HCT116 (cell line): ENCODE measurements around the gene SCAANT1. TPM values are rescaled to one million over a fixed set of nuclear protein-coding genes. Genes with fewer than 3 reads are reported as not detected.

ENCODE experiments used
- ATAC-seq: fragments of 200-7000 bp; cut with Tn5 transposase; 2 replicates; pipeline ENCODE4 v1.9.1; 2020; ENCODE audit warnings: mild to moderate bottlenecking, moderate library complexity
- BruUV-seq: library from RNA; stranded (reverse); fragments of 400-500 nt; replicated peaks from 2 replicates; lab custom pipeline; 2021; lab: Mats Ljungman, UMichigan
- CTCF ChIA-PET: fragments of 300-600 bp; sonication (Branson Sonifier 250); formaldehyde crosslinking; loops from one replicate; lab custom pipeline; 2021; ENCODE audit warnings: antibody characterized with exemption; lab: Charles Lee
- POLR2A ChIA-PET: fragments of 300-600, 350-600 bp; sonication (Branson Sonifier 250); formaldehyde crosslinking; loops from one replicate; lab custom pipeline; 2021; ENCODE audit warnings: antibody characterized with exemption; lab: Charles Lee
- RAD21 ChIA-PET, 2 experiments: fragments of 300-600 bp; sonication (Branson Sonifier 250); formaldehyde crosslinking; loops; one replicate each; lab custom pipeline; 2023; ENCODE audit warnings: low total read pairs in 2 of 2; ENCODE audit not compliant: uncharacterized antibody in 2 of 2, unreplicated experiment in 2 of 2, low non-redundant PET in 1 of 2; lab: Charles Lee
- DNase-seq: peaks from one replicate; pipeline ENCODE4 v3.0.0-alpha.2; 2010; ENCODE audit warnings: low read depth, low spot score
- H2AFZ ChIP-seq: fragments of 200-600 bp; shearing (Covaris generic), sonication (generic); 2 replicates; pipeline ENCODE4 v1.6.1; 2017; ENCODE audit warnings: low read depth, mixed run types, mixed read lengths, antibody characterized with exemption, low read length; ENCODE audit not compliant: poor library complexity, severe bottlenecking
- H3K27ac ChIP-seq: 2 replicates; pipeline ENCODE4 v1.5.1; 2012; ENCODE audit warnings: low read depth, low read length
- H3K27me3 ChIP-seq: fragments of 200-600 bp; sonication (generic); 2 replicates; pipeline ENCODE4 v1.6.1; 2016; ENCODE audit warnings: mixed run types, low read length, mixed read lengths; ENCODE audit not compliant: insufficient read depth
- H3K36me3 ChIP-seq, 2 experiments: fragments of 200-500 bp in 1 of 2; fragments of 200-600 bp in 1 of 2; sonication (Bioruptor generic) in 1 of 2; sonication (generic) in 1 of 2; 2 replicates each; pipeline versions ENCODE4 v1.5.1 to v1.6.1; 2014 to 2016; ENCODE audit warnings: low read length in 2 of 2, inconsistent platforms in 1 of 2, mixed read lengths in 1 of 2, mixed run types in 1 of 2; ENCODE audit not compliant: insufficient read depth in 2 of 2, control insufficient read depth in 1 of 2
- H3K4me1 ChIP-seq, 2 experiments: fragments of 200-600 bp in 1 of 2; sonication (generic) in 1 of 2; 2 replicates each; pipeline versions ENCODE4 v1.5.1 to v1.6.1; 2012 to 2017; ENCODE audit warnings: low read length in 2 of 2, inconsistent platforms in 1 of 2, mild to moderate bottlenecking in 1 of 2, mixed read lengths in 1 of 2, mixed run types in 1 of 2, moderate library complexity in 1 of 2; ENCODE audit not compliant: insufficient read depth in 2 of 2, control insufficient read depth in 1 of 2
- H3K4me2 ChIP-seq: fragments of 200-600 bp; sonication (generic); 2 replicates; pipeline ENCODE4 v1.6.1; 2017; ENCODE audit warnings: mixed run types, low read length, mixed read lengths
- H3K4me3 ChIP-seq, 2 experiments: fragments of 200-600 bp in 1 of 2; sonication (generic) in 1 of 2; replicated peaks in 1 of 2; 2 replicates each; pipeline ENCODE4 v1.5.1; 2011 to 2016; ENCODE audit warnings: low read length in 2 of 2, control low read depth in 1 of 2, low read depth in 1 of 2, mild to moderate bottlenecking in 1 of 2, mixed read lengths in 1 of 2, mixed run types in 1 of 2
- H3K79me2 ChIP-seq: fragments of 200-600 bp; sonication (generic); 2 replicates; pipeline ENCODE4 v1.6.1; 2017; ENCODE audit warnings: mild to moderate bottlenecking, mixed run types, low read length, moderate library complexity, mixed read lengths; ENCODE audit not compliant: insufficient read depth
- H3K9ac ChIP-seq: fragments of 200-600 bp; sonication (generic); 2 replicates; pipeline ENCODE4 v1.6.1; 2016; ENCODE audit warnings: low read length, mixed read lengths
- H3K9me2 ChIP-seq: fragments of 200-600 bp; sonication (generic), shearing (Covaris generic); 2 replicates; pipeline ENCODE4 v1.6.1; 2017; ENCODE audit warnings: mixed run types, mild to moderate bottlenecking, moderate library complexity; ENCODE audit not compliant: insufficient read depth
- H3K9me3 ChIP-seq, 2 experiments: fragments of 200-500 bp in 1 of 2; fragments of 200-600 bp in 1 of 2; sonication (Bioruptor generic) in 1 of 2; sonication (generic) in 1 of 2; 2 replicates each; pipeline ENCODE4 v1.6.1; 2014 to 2017; ENCODE audit warnings: low read length in 2 of 2, mixed read lengths in 2 of 2, inconsistent platforms in 1 of 2, low read depth in 1 of 2, mild to moderate bottlenecking in 1 of 2, mixed run types in 1 of 2, moderate library complexity in 1 of 2; ENCODE audit not compliant: control insufficient read depth in 1 of 2, insufficient read depth in 1 of 2
- H4K20me1 ChIP-seq: fragments of 200-600 bp; sonication (generic), shearing (Covaris generic); 2 replicates; pipeline ENCODE4 v1.6.1; 2017; ENCODE audit warnings: mixed run types, mild to moderate bottlenecking, moderate library complexity; ENCODE audit not compliant: insufficient read depth
- EGR1 ChIP-seq: IDR thresholded peaks from 2 replicates; pipeline ENCODE4 v1.6.1; 2012; ENCODE audit warnings: low read depth
- ELF1 ChIP-seq: IDR thresholded peaks from 2 replicates; pipeline ENCODE4 v1.6.1; 2012; ENCODE audit warnings: low read depth, borderline replicate concordance
- EZH2phosphoT487 ChIP-seq: fragments of 200-600 bp; IDR thresholded peaks from 2 replicates; pipeline ENCODE4 v1.6.1; 2018; ENCODE audit warnings: antibody characterized with exemption, borderline replicate concordance
- POLR2A ChIP-seq: IDR thresholded peaks from 2 replicates; pipeline ENCODE4 v1.7.0; 2011; ENCODE audit warnings: borderline replicate concordance; ENCODE audit not compliant: insufficient read depth, insufficient read length; ENCODE audit errors: extremely low read depth
- RAD21 ChIP-seq: IDR thresholded peaks from 2 replicates; pipeline ENCODE4 v1.6.1; 2012; ENCODE audit warnings: low read depth, mild to moderate bottlenecking
- SIN3A ChIP-seq: IDR thresholded peaks from 2 replicates; pipeline ENCODE4 v1.6.1; 2012; ENCODE audit warnings: low read depth
- SP1 ChIP-seq: IDR thresholded peaks from 2 replicates; pipeline ENCODE4 v1.6.1; 2012; ENCODE audit warnings: low read depth
- TCF7L2 ChIP-seq: IDR thresholded peaks from 2 replicates; pipeline ENCODE4 v1.7.0; 2011; ENCODE audit warnings: borderline replicate concordance, inconsistent platforms; ENCODE audit not compliant: insufficient read depth, insufficient read length; ENCODE audit errors: extremely low read depth
- YY1 ChIP-seq: IDR thresholded peaks from 2 replicates; pipeline ENCODE4 v1.6.1; 2011; ENCODE audit warnings: low read length, low read depth, moderate library complexity, mild to moderate bottlenecking; ENCODE audit not compliant: insufficient replicate concordance; ENCODE audit errors: extremely low read depth
- ZFX ChIP-seq: fragments of 450-650 bp; IDR thresholded peaks from 2 replicates; pipeline ENCODE4 v1.6.1; 2017
- ZNF274 ChIP-seq: fragments of 200-500 bp; sonication (Bioruptor generic); IDR thresholded peaks from 2 replicates; pipeline ENCODE4 v1.6.1; 2014; ENCODE audit warnings: mild to moderate bottlenecking, low read depth, low read length, inconsistent platforms
- intact Hi-C: fragments of 100-400 bp; cut with micrococcal nuclease; formaldehyde crosslinking; loops from 2 replicates; pipeline ENCODE4 v1.10.0; 2022
- total RNA-seq: library from RNA; stranded (reverse); gene quantifications from one replicate; pipeline ENCODE4 v1.2.1, GENCODE V29; 2021; ENCODE audit not compliant: unreplicated experiment
- TF ChIP-seq, protein P1 (sequence below): IDR thresholded peaks from 2 replicates; pipeline ENCODE4 v1.6.1; 2011; ENCODE audit warnings: mild to moderate bottlenecking, low read length, moderate library complexity; ENCODE audit not compliant: insufficient replicate concordance; ENCODE audit errors: extremely low read depth
- TF ChIP-seq, protein P2 (sequence below), 3 experiments: fragments of 200-600 bp in 1 of 3; sonication (generic) in 1 of 3; IDR thresholded peaks in 2 of 3; conservative IDR thresholded peaks in 1 of 3; 2 replicates each; pipeline ENCODE4 v1.5.1; 2012 to 2017; ENCODE audit warnings: low read depth in 2 of 3, low read length in 2 of 3, antibody characterized with exemption in 1 of 3, borderline replicate concordance in 1 of 3, control low read depth in 1 of 3, mild to moderate bottlenecking in 1 of 3, mixed read lengths in 1 of 3, mixed run types in 1 of 3, moderate library complexity in 1 of 3; ENCODE audit not compliant: insufficient read depth in 1 of 3
- TF ChIP-seq, protein P3 (sequence below): IDR thresholded peaks from 2 replicates; pipeline ENCODE4 v1.6.1; 2012
- TF ChIP-seq, protein P4 (sequence below): IDR thresholded peaks from 2 replicates; pipeline ENCODE4 v1.6.1; 2012; ENCODE audit warnings: low read depth

The SCAANT1 gene
- total RNA-seq, 1 experiment from 2014 or later: not detected

DNA sequence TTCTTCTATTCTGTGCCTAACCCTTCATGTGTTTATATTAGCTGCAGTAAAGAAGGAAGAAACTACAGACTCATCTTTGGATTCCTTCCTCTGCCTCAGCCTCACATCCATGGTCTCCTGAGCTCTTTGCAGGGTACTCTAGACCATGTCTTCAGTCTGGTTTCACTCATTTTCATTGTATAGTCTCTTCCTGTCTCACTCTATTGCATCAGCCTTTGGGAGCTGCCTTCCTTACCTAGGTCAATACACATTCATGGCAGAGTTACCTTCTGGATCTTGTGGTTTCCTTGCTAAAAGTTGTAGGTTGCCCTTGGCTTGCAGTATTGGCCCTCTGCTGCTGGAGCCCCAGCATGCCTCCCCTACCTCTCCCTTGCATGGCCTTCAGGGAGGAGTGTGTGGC is 31.5 kb upstream of the SCAANT1 start (continued):
- TF ChIP-seq, protein P1, sequence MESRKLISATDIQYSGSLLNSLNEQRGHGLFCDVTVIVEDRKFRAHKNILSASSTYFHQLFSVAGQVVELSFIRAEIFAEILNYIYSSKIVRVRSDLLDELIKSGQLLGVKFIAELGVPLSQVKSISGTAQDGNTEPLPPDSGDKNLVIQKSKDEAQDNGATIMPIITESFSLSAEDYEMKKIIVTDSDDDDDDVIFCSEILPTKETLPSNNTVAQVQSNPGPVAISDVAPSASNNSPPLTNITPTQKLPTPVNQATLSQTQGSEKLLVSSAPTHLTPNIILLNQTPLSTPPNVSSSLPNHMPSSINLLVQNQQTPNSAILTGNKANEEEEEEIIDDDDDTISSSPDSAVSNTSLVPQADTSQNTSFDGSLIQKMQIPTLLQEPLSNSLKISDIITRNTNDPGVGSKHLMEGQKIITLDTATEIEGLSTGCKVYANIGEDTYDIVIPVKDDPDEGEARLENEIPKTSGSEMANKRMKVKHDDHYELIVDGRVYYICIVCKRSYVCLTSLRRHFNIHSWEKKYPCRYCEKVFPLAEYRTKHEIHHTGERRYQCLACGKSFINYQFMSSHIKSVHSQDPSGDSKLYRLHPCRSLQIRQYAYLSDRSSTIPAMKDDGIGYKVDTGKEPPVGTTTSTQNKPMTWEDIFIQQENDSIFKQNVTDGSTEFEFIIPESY: no peak
- TF ChIP-seq ELF1 (no peak), SIN3A (no peak), RAD21 (no peak), EZH2phosphoT487 (no peak), ZNF274 (no peak), ZFX (no peak), POLR2A (no peak)
- TF ChIP-seq, protein P2, sequence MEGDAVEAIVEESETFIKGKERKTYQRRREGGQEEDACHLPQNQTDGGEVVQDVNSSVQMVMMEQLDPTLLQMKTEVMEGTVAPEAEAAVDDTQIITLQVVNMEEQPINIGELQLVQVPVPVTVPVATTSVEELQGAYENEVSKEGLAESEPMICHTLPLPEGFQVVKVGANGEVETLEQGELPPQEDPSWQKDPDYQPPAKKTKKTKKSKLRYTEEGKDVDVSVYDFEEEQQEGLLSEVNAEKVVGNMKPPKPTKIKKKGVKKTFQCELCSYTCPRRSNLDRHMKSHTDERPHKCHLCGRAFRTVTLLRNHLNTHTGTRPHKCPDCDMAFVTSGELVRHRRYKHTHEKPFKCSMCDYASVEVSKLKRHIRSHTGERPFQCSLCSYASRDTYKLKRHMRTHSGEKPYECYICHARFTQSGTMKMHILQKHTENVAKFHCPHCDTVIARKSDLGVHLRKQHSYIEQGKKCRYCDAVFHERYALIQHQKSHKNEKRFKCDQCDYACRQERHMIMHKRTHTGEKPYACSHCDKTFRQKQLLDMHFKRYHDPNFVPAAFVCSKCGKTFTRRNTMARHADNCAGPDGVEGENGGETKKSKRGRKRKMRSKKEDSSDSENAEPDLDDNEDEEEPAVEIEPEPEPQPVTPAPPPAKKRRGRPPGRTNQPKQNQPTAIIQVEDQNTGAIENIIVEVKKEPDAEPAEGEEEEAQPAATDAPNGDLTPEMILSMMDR (IDR thresholded peaks at IDR 0.05 in 2 of 3, conservative IDR thresholded peaks at IDR 0.05 in 1 of 3; ENCODE audit: borderline replicate concordance in 1 of 3, insufficient read depth in 1 of 3, low read depth in 2 of 3, low read length in 2 of 3): no peak

DNA sequence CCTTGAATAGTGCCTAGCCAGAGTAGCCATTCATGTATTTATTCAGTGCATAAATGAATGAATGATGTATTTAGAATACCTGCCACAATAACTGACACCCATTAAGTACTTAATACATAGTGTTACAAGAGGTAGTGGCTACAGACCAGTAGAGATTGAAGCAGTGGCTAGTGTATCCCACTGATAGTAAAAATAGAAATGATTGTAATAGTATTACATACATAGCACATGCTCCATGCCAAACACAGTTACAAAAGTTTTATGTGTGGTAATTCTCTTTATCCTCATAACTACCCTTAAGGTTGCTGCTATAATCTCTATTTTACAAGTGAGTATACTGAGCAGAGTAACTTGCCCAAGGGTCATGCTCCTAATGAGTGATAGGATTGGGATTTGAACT is 30.3 kb upstream of the SCAANT1 start:
- ChIA-PET RAD21 (no interaction called here), CTCF (no interaction called here), POLR2A (no interaction called here)
- TF ChIP-seq EGR1 (no peak), EZH2phosphoT487 (no peak), YY1 (no peak), SP1 (no peak), ZFX (no peak), RAD21 (no peak), TCF7L2 (no peak), SIN3A (no peak)
- TF ChIP-seq, protein P1: no peak
- TF ChIP-seq, protein P3, sequence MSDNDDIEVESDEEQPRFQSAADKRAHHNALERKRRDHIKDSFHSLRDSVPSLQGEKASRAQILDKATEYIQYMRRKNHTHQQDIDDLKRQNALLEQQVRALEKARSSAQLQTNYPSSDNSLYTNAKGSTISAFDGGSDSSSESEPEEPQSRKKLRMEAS: no peak
- TF ChIP-seq, protein P4, sequence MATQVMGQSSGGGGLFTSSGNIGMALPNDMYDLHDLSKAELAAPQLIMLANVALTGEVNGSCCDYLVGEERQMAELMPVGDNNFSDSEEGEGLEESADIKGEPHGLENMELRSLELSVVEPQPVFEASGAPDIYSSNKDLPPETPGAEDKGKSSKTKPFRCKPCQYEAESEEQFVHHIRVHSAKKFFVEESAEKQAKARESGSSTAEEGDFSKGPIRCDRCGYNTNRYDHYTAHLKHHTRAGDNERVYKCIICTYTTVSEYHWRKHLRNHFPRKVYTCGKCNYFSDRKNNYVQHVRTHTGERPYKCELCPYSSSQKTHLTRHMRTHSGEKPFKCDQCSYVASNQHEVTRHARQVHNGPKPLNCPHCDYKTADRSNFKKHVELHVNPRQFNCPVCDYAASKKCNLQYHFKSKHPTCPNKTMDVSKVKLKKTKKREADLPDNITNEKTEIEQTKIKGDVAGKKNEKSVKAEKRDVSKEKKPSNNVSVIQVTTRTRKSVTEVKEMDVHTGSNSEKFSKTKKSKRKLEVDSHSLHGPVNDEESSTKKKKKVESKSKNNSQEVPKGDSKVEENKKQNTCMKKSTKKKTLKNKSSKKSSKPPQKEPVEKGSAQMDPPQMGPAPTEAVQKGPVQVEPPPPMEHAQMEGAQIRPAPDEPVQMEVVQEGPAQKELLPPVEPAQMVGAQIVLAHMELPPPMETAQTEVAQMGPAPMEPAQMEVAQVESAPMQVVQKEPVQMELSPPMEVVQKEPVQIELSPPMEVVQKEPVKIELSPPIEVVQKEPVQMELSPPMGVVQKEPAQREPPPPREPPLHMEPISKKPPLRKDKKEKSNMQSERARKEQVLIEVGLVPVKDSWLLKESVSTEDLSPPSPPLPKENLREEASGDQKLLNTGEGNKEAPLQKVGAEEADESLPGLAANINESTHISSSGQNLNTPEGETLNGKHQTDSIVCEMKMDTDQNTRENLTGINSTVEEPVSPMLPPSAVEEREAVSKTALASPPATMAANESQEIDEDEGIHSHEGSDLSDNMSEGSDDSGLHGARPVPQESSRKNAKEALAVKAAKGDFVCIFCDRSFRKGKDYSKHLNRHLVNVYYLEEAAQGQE: no peak
- peaks cover 68% of the 10 kb centered on the region for H3K79me2 ChIP-seq
- no peaks in the 10 kb centered on the region for H3K9me2 ChIP-seq
- intact Hi-C loops: no loop called here
- H3K27me3 ChIP-seq: no peaks in the 10 kb centered on the region
- no peak overlapping the region for H3K4me2 ChIP-seq
- no peaks in the 10 kb centered on the region for H3K4me1 ChIP-seq
- no peak overlapping the region for H3K27ac ChIP-seq
- no peak for DNase-seq
- no peaks in the 10 kb centered on the region for H3K9me3 ChIP-seq
- H3K36me3 ChIP-seq: no peaks in the 10 kb centered on the region
- no peaks in the 10 kb centered on the region for H4K20me1 ChIP-seq
- BruUV-seq: no TSS peak
- ATAC-seq: no peak
- no peak overlapping the region for H3K4me3 ChIP-seq
- H2AFZ ChIP-seq: no peak overlapping the region
- H3K9ac ChIP-seq: no peak overlapping the region
